GM20000 (cell line): ENCODE results near the gene C1orf174.

Source experiments
- DNase-seq: peaks from one replicate; pipeline ENCODE4 v3.0.0; 2012; ENCODE audit warnings: low spot score
- TF ChIP-seq, protein P1 (sequence below): IDR thresholded peaks from 2 replicates; pipeline ENCODE4 v1.5.1; 2012; ENCODE audit warnings: mild to moderate bottlenecking, control low read depth; ENCODE audit errors: extremely low read depth, missing control alignments

The C1orf174 gene

DNA sequence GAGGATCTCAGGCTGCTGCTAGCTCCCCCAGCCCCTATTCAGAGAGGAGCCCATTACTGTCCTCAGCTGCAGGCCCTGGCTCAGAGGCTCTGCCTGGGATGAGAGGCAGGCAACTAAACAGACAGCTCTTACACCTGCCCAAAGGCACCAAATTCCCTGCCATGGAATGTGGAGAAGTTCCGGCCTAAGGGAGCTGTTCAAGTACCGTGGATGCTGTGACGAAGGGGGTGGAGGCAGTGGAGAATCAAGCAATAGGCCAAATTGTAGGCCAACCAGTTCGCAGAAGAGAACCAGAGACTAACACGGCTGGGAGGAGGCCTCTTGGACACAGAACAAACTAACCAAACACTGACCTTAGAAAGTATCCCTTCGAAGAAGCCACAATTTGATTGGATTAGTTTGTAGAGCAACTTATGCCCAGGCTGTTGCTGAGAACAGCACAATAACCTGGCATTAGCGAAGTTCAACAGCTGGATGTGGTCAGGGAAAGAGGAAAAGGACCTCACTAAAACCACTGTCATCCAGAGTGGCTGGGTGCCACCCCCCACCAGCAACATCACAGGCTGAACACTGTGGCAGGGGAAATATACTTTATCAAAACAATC, 3.6 kb downstream of the C1orf174 start:
- TF ChIP-seq, protein P1, sequence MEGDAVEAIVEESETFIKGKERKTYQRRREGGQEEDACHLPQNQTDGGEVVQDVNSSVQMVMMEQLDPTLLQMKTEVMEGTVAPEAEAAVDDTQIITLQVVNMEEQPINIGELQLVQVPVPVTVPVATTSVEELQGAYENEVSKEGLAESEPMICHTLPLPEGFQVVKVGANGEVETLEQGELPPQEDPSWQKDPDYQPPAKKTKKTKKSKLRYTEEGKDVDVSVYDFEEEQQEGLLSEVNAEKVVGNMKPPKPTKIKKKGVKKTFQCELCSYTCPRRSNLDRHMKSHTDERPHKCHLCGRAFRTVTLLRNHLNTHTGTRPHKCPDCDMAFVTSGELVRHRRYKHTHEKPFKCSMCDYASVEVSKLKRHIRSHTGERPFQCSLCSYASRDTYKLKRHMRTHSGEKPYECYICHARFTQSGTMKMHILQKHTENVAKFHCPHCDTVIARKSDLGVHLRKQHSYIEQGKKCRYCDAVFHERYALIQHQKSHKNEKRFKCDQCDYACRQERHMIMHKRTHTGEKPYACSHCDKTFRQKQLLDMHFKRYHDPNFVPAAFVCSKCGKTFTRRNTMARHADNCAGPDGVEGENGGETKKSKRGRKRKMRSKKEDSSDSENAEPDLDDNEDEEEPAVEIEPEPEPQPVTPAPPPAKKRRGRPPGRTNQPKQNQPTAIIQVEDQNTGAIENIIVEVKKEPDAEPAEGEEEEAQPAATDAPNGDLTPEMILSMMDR = no peak
- DNase-seq = no peak

DNA sequence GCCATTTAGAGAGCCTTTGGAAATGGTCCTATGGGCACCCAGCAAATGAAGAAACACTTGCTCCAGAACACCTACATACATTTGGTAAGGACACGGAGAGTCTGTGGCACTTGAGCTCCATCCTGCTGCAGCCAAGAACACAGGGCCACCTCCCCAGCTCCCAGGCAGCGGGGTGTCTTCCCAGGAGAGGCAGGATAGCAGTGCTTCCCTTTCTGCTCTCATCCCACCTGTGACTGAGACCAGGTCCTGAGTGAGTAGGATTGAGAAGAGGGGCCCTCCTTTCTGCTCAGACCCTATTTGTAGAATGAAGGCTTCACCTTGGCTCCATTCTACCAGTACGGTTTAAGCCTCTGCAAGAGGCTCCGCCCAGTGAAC, 4.1 kb downstream of the C1orf174 start:
- TF ChIP-seq, protein P1 = no peak
- no peak for DNase-seq

DNA sequence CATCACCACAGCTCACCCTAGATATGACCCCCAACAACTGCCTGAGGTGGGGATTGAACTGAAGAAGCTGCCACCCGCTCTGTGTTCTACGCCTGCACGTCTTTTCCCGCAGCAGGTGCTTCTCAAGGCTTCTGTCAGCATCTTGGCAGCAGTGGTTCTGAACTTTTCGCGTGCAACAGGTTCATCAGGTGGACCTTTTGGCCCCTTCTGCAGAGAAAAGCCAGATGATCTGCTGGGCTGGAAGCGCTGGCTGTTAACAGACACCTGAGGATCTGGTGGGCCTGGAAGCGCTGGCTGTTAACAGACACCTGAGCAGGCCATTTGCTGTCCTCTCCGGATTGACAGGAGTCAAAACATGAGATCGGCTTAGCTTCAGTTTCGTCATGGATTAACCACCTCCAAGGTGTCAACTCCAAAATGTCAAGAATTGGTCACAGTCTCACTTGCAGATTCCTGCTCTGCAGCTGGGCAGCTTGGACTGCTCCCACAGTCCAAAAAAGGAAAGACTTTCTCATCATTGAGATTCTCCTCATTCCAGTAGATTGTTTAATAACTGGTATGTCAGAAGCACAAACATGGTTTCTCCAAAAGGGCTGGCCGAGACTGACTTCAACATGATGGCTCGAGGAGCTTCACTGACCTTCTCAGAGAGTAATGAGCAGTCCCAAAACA, 4.7 kb downstream of the C1orf174 start:
- TF ChIP-seq, protein P1 = no peak

DNA sequence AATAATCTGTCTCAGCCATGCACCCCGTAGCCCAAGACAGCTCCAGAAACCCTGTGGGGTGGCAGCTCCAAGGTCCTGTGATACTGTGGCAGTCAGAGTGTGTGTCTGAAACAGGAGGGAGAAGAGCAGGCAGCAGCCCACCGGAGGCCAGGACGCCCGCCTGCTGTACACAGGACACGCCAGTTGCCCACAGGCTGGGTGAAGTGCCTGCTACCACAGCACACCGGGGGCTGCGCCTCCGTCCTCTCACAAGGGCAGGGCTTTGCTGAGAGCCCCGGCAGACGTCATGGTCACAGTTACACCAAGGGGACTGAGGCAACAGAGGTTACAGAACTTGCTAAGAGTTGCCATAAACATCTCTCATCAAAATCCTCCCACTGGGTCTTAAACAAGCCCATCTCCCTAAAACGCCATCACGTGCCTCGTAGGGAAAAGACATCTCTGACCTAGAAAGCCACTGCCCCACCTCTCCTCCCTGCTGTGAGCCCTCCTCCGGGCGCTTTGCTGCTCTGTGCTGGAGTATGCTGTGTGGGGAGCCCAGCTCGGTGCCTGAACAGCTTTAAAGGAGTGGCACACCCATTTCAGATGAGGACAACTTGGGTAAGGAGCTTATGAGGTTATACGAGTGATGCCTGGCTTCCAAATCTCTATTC, 5.3 kb downstream of the C1orf174 start:
- TF ChIP-seq, protein P1 = no peak
- DNase-seq = no peak

More for the DNA sequence above, 4.7 kb downstream of the C1orf174 start:
- DNase-seq = no peak

DNA sequence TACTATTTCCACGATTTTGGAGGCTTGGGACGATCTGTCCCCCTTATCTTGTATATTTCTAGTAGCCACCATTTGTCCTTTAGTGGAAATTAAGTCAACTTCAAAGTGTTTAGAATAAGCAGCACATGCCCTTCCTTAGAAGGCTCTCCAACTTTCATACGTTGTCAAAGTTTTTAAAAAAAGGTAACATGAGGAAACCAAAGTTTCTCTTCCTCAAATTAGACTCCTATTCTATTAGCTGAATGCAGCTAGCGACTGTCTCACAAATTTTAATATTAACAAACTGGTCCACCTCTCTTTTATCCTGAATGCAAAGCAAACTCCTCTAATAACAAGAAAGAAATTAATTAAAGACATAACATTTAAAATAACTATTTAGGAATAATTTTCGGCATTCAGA, 6.9 kb downstream of the C1orf174 start:
- TF ChIP-seq, protein P1 = no peak
- DNase-seq = no peak

DNA sequence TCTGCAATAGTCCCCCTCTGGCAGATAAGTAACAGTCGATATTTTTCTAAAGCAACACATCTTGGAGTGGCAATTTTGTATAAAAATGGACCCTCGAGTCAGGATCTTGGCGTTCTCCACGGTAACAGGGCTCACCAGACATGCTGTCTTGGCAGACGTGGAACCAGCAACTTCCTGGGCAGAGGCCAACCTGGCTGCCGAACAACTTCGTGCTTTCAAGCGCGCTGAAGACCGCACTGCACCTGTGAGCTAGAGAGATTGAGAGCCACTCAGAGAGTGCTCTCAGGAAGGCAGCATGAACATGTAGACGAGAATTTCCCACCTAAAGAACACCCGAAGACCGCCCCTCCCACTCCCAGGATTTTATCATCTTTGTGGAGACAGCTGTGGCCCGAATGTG, 7.3 kb downstream of the C1orf174 start:
- no peak for DNase-seq
- TF ChIP-seq, protein P1 = no peak

DNA sequence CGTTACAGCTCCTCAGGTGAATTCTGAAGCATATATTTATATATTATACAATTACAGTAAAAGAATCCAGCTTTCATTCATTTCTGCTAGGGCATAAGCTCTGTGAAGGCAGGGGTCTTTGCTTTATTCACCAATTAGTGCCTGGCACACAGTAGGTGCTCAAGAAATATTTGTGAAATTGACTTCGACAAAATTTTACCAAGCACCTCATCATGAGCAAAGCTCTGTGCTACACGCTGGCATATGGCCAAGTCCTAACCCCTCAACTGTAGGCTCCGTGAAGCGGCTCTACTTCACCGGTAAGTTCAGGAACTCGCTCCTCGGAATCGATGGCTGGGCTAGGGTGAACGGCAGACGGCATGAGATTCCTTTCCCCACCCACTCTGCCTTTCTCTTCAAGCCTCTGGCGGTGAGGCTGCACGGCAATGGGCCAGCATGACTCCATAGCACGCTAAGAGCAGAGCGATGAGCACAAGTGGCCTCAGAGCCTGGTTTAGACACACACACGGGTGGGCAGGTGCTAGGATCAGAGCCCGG, 8.7 kb downstream of the C1orf174 start:
- no peak for DNase-seq
- TF ChIP-seq, protein P1 = no peak
